ENCODE measurements around the gene INKA2.
A peak's percentile ranks its signal among the peaks of the same experiment; 100 is the strongest.

Gene INKA2

DNA sequence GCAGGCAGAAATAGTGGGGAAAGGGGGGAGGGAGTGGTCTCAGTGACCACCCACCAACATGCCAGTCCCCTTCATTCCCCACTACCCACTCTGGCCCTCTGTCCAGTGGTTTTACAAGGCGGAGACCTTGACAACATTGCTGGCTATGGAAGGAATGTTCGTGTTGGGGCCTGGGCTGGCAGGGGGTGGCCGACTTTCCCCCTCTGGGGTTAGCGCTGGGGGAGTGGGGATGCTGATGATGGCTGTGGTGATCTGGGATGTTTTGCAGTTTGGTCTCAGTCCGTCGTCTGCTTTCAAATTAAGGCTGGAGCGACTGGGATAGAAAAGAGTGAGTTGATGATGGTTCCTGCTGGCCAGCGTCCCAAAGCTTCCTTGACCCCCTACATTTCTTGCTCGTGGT is 36.8 kb upstream of the INKA2 start:
- Histone ChIP-seq H3K4me2 (no peak overlapping the region), H3K36me3 (peaks cover 0 to 5% (median 0%) of the 10 kb centered on the region in 11 experiments; a peak in 6 of 22 replicates), H3K4me1 (no peaks in the 10 kb centered on the region)

DNA sequence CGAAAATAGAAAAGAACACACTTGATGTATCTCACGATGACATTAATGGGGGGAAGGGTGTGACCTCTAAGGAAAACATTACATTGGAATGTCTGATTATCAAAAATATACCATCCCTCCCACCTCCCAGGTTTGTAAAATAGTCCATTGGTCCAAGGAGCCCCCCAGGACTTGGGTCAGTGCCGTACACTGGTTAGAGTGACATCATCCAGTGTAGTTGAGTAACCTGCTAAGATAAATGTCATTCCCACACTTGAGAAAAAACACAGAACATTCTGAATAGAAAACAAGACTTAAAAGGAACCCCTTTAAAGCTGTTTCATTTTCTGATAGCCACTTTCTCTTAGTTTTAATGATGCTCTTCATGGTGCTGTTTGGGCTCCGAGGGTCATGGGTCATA is 31.7 kb upstream of the INKA2 start:
- no peak for TF ChIP-seq Cebpa-rat (IDR thresholded peaks at IDR 0.05)
- Histone ChIP-seq H3K9ac (no peak overlapping the region), H3K4me3 (no peak overlapping the region), H3K4me2 (no peak overlapping the region), H4K20me1 (peaks cover 0 to 53% (median 37%) of the 10 kb centered on the region in 11 experiments; a peak in 19 of 22 replicates), H3K27me3 (no peaks in the 10 kb centered on the region), H3K4me1 (no peaks in the 10 kb centered on the region), H3K9me3 (replicated peaks in 1 of 11) (no peaks in the 10 kb centered on the region), H3K27ac (no peak overlapping the region), H3K36me3 (peaks cover 28 to 53% (median 41%) of the 10 kb centered on the region in 11 experiments)

More for the DNA sequence above, 36.8 kb upstream of the INKA2 start:
- Histone ChIP-seq H3K9me3 (replicated peaks in 1 of 11) (no peaks in the 10 kb centered on the region), H3K27me3 (no peaks in the 10 kb centered on the region), H3K27ac (no peak overlapping the region), H3K4me3 (no peak overlapping the region), H4K20me1 (peaks cover 0 to 4% (median 0%) of the 10 kb centered on the region in 11 experiments; a peak in 2 of 22 replicates), H3K9ac (no peak overlapping the region)
- TF ChIP-seq Cebpa-rat (IDR thresholded peaks at IDR 0.05) = no peak

GRCh38 chr1:111769517-111770146 is 30.4 kb upstream of the INKA2 start:
- Histone ChIP-seq H4K20me1 (peaks cover 0 to 65% (median 40%) of the 10 kb centered on the region in 11 experiments; a peak in 19 of 22 replicates), H3K4me1 (no peaks in the 10 kb centered on the region), H3K4me2 (no peak overlapping the region), H3K9ac (0 out of 22 replicates have a peak overlapping the region, but pooled peaks of 2 of the 11 experiments have one; percentile 8 to 9), H3K4me3 (no peak overlapping the region), H3K27ac (peak overlapping the region in 1 of 11 experiments; percentile 26; a peak in 1 of 22 replicates), H3K9me3 (replicated peaks in 1 of 11) (no peaks in the 10 kb centered on the region), H3K27me3 (no peaks in the 10 kb centered on the region), H3K36me3 (peaks cover 41 to 66% (median 54%) of the 10 kb centered on the region in 11 experiments)
- TF ChIP-seq Cebpa-rat (IDR thresholded peaks at IDR 0.05) = 0 out of 22 replicates have a peak, but pooled peaks of 1 of the 11 experiments have one; percentile 35

DNA sequence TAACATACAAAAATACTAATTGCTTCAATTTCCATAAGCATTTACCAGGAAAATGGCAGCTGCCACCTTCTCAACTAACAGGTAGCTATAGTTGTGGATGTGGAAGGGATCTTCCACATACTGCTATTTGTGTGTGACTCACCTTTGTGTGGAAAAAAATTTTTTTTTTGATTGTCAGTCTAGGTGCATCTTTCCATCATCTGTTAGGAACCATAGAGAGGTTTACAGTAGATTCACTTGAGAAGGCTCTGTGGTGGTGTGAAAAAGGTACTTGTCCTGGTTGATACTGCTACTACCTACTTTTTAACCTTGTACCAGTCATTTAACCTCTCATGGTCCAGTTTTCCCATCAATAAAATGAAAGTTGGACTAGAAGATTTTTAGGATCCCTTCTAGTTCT is 29.4 kb upstream of the INKA2 start:
- Histone ChIP-seq H3K4me2 (no peak overlapping the region), H3K4me1 (no peaks in the 10 kb centered on the region), H3K36me3 (peaks cover 51 to 76% (median 64%) of the 10 kb centered on the region in 11 experiments), H3K27ac (no peak overlapping the region), H3K9me3 (replicated peaks in 1 of 11) (no peaks in the 10 kb centered on the region), H3K9ac (0 out of 22 replicates have a peak overlapping the region, but pooled peaks of 1 of the 11 experiments have one; percentile 4), H3K4me3 (no peak overlapping the region), H3K27me3 (no peaks in the 10 kb centered on the region), H4K20me1 (peaks cover 0 to 70% (median 41%) of the 10 kb centered on the region in 11 experiments; a peak in 19 of 22 replicates)
- TF ChIP-seq Cebpa-rat (IDR thresholded peaks at IDR 0.05) = no peak

GRCh38 chr1:111768023-111768422 is 28.8 kb upstream of the INKA2 start:
- peaks cover 57 to 82% (median 70%) of the 10 kb centered on the region in 11 experiments for H3K36me3 ChIP-seq
- H3K27ac ChIP-seq = no peak overlapping the region
- H3K4me3 ChIP-seq = no peak overlapping the region
- peaks cover 0 to 70% (median 41%) of the 10 kb centered on the region in 11 experiments; a peak in 19 of 22 replicates for H4K20me1 ChIP-seq
- no peaks in the 10 kb centered on the region for H3K27me3 ChIP-seq
- H3K9ac ChIP-seq = peak overlapping the region in 2 of 11 experiments; percentile 4 to 24; a peak in 1 of 22 replicates
- TF ChIP-seq Cebpa-rat (IDR thresholded peaks at IDR 0.05) = no peak
- no peak overlapping the region for H3K4me2 ChIP-seq
- H3K9me3 ChIP-seq (replicated peaks in 1 of 11) = no peaks in the 10 kb centered on the region
- H3K4me1 ChIP-seq = no peaks in the 10 kb centered on the region

GRCh38 chr1:111762332-111762731 is 23.1 kb upstream of the INKA2 start:
- no peak overlapping the region for H3K9ac ChIP-seq
- no peaks in the 10 kb centered on the region for H3K9me3 ChIP-seq (replicated peaks in 1 of 11)
- peaks cover 75 to 99% (median 95%) of the 10 kb centered on the region in 11 experiments for H3K36me3 ChIP-seq
- peaks cover 7 to 18% (median 15%) of the 10 kb centered on the region in 10 experiments for H3K4me1 ChIP-seq
- no peak overlapping the region for H3K4me2 ChIP-seq
- H3K27ac ChIP-seq = no peak overlapping the region
- no peak for TF ChIP-seq Cebpa-rat (IDR thresholded peaks at IDR 0.05)
- peaks cover 0 to 69% (median 36%) of the 10 kb centered on the region in 11 experiments; a peak in 18 of 22 replicates for H4K20me1 ChIP-seq
- H3K27me3 ChIP-seq = no peaks in the 10 kb centered on the region
- H3K4me3 ChIP-seq = no peak overlapping the region

DNA sequence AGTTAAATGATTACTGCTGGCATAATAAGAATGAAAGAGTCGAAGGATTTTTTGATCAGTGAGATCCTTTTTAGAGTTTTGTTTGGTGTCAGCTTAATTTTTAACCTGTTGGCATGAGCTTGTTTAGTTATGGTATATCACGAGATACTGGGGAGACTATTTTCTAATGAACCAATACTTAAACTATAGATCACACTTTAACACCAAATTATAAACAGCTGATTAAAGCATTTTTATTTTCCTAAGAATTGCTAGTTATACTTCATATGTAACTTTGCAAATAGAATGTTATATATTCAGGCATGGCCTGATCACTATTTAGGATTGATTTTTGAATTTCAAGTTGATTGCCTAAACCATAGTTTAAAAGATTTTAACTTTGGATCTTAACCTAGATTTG is 22.5 kb upstream of the INKA2 start:
- H3K4me2 ChIP-seq = no peak overlapping the region
- peaks cover 69 to 97% (median 92%) of the 10 kb centered on the region in 11 experiments for H3K36me3 ChIP-seq
- no peak overlapping the region for H3K9ac ChIP-seq
- no peak overlapping the region for H3K4me3 ChIP-seq
- no peaks in the 10 kb centered on the region for H3K9me3 ChIP-seq (replicated peaks in 1 of 11)
- peaks cover 0 to 69% (median 36%) of the 10 kb centered on the region in 11 experiments; a peak in 17 of 22 replicates for H4K20me1 ChIP-seq
- H3K4me1 ChIP-seq = peaks cover 13 to 24% (median 21%) of the 10 kb centered on the region in 10 experiments
- H3K27me3 ChIP-seq = no peaks in the 10 kb centered on the region
- no peak for TF ChIP-seq Cebpa-rat (IDR thresholded peaks at IDR 0.05)
- no peak overlapping the region for H3K27ac ChIP-seq

DNA sequence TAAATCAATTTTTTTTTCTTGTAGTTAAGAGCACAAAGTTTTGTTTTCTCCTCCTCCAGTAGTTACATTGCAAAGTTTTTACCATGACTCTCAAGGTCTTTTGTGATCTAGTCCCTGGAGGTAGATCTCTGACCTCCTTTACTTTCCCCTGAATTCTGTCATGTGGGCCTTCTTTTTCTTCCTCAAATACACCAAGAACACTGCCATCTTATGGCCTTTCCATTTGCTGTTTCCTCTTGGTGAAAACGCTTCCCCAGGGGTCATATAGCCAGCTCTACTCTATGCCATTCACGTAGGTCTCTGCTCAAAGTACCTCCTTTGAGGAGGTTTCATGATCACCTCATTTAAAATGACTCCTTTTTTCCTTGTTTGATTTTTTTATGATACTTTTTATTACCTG is 19.2 kb upstream of the INKA2 start:
- Histone ChIP-seq H3K4me2 (peak overlapping the region; percentile 16 to 96 (median 90); a peak in 14 of 22 replicates), H3K9me3 (replicated peaks in 1 of 11) (no peaks in the 10 kb centered on the region), H3K9ac (peak overlapping the region in 3 of 11 experiments; percentile 18 to 97 (median 96); a peak in 3 of 22 replicates), H3K4me1 (peaks cover 29 to 41% (median 37%) of the 10 kb centered on the region in 10 experiments), H3K27me3 (no peaks in the 10 kb centered on the region), H3K36me3 (peaks cover 35 to 63% (median 59%) of the 10 kb centered on the region in 11 experiments), H4K20me1 (peaks cover 0 to 42% (median 16%) of the 10 kb centered on the region in 11 experiments; a peak in 7 of 22 replicates), H3K27ac (no peak overlapping the region), H3K4me3 (no peak overlapping the region)
- no peak for TF ChIP-seq Cebpa-rat (IDR thresholded peaks at IDR 0.05)

- peak overlapping the region; percentile 88 to 98 (median 96) for H3K9ac ChIP-seq
- no peaks in the 10 kb centered on the region for H3K9me3 ChIP-seq (replicated peaks in 1 of 11)
- peak overlapping the region; percentile 80 to 96 (median 91) for H3K4me2 ChIP-seq
- H3K27me3 ChIP-seq = no peaks in the 10 kb centered on the region
- H3K4me3 ChIP-seq = peak overlapping the region; percentile 64 to 90 (median 81)
- no peak for TF ChIP-seq Cebpa-rat (IDR thresholded peaks at IDR 0.05)
- H4K20me1 ChIP-seq = peaks cover 0 to 42% (median 16%) of the 10 kb centered on the region in 11 experiments; a peak in 7 of 22 replicates
- peaks cover 13 to 42% (median 36%) of the 10 kb centered on the region in 11 experiments for H3K36me3 ChIP-seq
- peak overlapping the region; percentile 83 to 98 (median 93); a peak in 21 of 22 replicates for H3K27ac ChIP-seq
- peaks cover 42 to 61% (median 54%) of the 10 kb centered on the region in 10 experiments for H3K4me1 ChIP-seq
These were observed 16.9 kb upstream of the INKA2 start for GRCh38 chr1:111756124-111756513.

Data from BLaER1 treated with 17β-estradiol and CSF1 and Interleukin-3, amounts not matched to agents 10 nM and 100 nM (cell line).